M059J (cell line): ENCODE measurements around the gene CYP2E1. TPM values are rescaled to one million over a fixed set of nuclear protein-coding genes. Genes with fewer than 3 reads are reported as not detected.
"Not testable (repeated sequence)": the region's sequence is repeated elsewhere in the genome, so short reads cannot be mapped to it uniquely, and the experiment has no call there.

Source experiments
- DNase-seq: peaks from one replicate; pipeline ENCODE4 v3.0.0-alpha.2; 2012; ENCODE audit warnings: low read depth
- total RNA-seq: library from RNA; depleted of rRNA; stranded (reverse); fragments of >200 nt; shearing (Covaris generic); gene quantifications from 2 replicates; pipeline ENCODE4 v1.2.3, GENCODE V29; 2014

The CYP2E1 gene
- total RNA-seq, 1 experiment from 2014 or later, result 0.42 TPM

DNA sequence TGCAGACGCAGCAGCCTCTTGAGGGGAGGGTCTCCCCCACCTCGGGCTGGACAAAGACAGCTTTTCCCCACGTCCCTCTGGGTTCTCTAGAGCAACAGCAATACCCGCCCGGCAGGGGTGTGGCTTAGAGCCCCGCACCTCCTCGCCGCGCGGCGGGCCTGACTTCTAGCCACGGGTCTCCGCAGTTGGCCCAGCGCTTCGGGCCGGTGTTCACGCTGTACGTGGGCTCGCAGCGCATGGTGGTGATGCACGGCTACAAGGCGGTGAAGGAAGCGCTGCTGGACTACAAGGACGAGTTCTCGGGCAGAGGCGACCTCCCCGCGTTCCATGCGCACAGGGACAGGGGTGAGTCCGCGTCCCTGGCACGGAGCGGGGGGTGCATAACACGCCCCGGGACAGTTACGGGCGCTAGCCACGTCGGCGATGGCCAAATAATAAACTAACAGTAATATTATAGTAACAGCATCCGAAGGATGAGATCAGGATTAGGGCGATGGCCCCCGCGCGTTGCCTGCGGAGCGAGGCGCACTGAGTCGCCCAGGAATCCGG, 1.2 kb downstream of the CYP2E1 start:
- no peak for DNase-seq

- DNase-seq, result no peak
These were observed 1.8 kb downstream of the CYP2E1 start for GRCh38 chr10:133528845-133529575.

GRCh38 chr10:133529576-133529946, 2.4 kb downstream of the CYP2E1 start:
- no peak for DNase-seq

DNA sequence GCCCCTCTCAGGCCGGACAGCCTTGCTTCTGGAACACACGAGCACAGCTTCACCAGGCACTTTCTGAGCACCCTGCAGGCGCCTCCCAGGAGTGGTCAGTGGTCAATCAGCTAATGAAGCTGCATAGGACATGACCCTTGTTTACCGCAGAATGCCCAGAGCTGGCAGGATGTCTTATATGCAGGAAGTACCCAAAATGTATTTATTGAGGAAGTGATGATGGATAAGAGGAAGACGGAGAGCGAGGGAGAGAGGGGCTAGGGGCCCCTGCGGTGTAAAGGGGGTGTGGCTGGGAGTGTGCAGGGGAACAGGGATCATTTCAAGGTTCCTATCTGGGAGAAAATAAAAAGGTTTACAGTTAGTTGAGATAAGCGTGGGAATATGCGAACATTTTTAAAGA, 3.3 kb downstream of the CYP2E1 start:
- DNase-seq, result no peak

GRCh38 chr10:133532871-133533270, 5.7 kb downstream of the CYP2E1 start:
- no peak for DNase-seq

- DNase-seq, result no peak
These were observed 7.3 kb downstream of the CYP2E1 start for GRCh38 chr10:133534417-133534816.

- DNase-seq, result no peak
These were observed 9.0 kb downstream of the CYP2E1 start for GRCh38 chr10:133536198-133536597.

DNA sequence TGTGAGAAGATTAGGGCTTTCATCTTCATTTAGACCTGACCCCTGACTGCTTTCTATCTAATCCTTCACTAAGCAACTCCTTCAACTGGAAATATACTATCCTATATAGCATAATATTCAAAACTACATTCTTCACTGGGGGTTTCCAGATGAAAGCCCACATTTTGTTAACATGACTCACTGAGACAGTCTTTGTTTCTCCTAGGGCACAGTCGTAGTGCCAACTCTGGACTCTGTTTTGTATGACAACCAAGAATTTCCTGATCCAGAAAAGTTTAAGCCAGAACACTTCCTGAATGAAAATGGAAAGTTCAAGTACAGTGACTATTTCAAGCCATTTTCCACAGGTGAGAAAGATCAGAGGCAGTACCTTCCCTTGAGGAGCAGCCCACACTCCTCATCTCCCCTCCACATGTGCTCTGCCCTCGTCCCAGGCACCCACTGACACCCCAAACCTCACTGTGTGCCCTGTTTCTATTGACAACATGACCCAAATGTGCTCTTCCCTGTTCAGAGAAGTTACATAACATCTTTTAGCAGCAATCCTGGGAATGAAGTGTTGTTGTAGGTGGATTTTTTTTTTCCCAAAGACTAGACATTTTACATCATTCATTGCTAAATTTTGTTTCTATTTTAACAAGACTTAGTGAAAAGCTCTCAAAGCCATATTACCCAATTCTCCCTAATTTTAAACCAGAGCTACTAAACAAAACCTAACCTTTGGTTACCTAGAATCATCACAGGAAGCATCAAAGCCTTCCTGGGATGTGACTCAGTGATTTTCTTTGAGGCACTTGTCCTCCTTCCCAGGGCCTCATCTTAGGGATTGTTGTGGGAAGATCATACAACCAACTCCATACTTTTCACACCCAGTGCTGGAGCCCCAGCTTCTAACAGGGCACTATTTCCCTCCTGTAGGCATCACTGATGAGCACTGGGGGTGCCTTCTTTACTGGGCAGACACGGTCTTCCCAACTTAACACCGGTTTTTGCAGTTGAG, 10.7 kb downstream of the CYP2E1 start:
- DNase-seq, result peak; percentile 18

DNA sequence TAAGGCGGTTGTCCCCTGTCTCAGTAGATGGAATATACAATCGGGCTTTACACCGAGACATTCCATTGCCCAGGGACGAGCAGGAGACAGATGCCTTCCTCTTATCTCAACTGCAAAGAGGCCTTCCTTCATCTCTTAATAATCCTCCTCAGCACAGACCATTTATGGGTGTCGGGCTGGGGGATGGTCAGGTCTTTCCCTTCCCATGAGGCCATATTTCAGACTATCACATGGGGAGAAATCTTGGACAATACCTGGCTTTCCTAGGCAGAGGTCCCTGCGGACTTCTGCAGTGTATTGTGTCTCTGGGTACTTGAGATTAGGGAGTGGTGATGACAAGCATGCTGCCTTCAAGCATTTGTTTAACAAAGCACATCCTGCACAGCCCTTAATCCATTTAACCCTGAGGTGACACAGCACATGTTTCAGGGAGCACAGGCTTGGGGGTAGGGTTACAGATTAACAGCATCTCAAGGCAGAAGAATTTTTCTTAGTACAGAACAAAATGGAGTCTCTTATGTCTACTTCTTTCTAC, 14.3 kb downstream of the CYP2E1 start:
- not testable (repeated sequence) for DNase-seq

- no peak for DNase-seq
These were observed 17.3 kb downstream of the CYP2E1 start for GRCh38 chr10:133544506-133544905.

- no peak for DNase-seq
These were observed 27.4 kb downstream of the CYP2E1 start for GRCh38 chr10:133554600-133554999.

DNA sequence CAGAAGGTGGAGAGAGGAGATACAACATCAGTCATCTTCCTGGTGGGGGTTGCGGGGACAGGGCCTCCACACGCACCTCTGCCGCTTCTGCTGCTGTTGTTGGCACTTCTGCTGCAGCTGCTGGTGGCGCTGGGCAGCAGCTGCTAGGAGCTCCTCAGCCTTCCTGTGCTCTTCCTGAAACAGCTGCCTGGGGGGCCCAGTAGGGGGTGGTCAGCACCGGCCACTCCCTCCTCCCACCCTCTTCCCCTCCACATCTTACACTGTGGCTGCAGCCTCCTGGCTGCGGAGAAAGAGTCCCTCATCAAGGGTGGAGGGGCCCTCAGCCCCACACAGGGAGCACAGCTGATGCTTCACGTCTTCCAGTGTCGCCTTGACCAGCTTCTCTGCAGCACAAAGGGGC, 28.4 kb downstream of the CYP2E1 start:
- DNase-seq, result no peak

GRCh38 chr10:133557381-133557780, 30.2 kb downstream of the CYP2E1 start:
- no peak for DNase-seq

DNA sequence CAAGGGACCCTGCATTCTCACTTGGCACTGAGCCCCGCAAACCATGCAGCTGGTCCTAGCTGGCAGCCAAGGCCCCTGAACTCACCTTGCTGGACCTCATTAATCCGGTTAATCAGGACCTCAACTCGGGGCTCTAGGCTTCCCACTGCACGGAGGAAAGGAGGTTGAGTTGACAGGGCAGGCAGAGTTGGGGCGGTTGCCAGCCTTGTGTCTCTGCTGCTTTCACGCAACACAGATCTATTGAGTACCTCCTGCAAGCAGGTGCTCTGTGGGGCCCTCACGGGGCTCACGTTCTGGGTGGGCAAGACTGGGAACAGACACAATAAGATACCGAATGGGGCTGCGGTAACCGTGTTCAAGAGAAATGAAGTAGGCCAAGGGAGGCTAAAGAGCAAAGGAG, 32.1 kb downstream of the CYP2E1 start:
- no peak for DNase-seq

DNA sequence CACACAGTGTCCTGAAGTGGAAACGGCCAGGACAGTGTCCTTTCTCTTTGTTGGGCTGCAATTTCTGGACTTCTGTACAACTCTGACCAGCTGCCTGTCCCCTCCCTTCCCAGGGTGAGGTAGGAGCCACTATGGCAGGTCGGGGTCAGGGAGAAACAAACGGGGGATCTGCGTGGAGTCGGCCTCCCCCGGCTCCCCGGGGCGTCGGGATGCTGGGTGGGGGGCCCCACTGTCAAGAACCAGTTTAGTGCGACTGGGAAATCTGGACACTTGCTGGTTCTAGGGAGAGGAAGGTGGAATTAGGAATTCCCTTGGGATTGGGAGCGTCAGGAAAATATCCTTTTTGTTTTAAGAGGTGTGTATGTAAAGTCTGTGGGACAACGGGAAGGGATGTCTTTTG, 37.7 kb downstream of the CYP2E1 start:
- DNase-seq, result no peak

DNA sequence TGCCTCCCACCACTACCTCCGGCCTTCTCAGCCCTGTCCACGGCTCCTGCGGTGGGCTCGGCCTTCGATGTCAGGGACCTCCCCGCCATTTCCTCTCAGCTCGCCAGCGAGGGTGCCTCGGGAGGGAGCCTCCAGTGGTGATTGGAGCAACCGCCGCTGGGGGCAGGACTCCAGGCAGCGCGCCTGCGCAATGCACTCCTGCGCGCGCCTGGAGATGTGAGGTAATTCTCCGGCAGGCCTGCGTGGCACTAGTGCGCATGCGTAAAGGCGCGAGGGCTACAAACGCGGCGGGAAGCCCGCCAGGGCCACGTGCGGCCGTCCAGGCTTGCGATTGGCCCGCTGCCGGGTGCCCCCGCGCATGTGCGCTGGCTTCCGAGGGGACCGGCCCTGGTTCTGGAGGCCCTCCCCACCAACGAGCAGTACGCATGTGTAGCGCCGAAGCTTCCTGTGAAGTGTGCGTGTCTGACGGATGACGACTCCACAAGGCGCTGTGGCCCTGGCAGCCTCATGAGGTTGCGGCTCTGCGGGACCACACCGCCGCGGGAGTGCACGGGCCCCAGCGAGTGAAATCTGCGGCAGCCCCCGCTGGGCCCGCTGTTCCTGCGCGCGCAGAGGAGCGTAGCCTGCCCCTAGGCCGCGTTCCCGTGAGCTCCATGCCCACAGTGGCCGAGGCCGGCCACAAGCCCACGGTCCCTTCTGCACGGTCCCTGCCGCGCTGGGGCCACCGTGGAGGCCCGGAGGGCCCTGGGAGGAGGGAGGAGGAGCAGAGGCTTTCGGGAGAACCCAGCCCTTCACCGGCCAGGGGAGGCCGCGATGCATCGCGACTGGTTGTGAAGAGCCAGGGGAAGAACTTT, 38.5 kb downstream of the CYP2E1 start, which contains the start of gene SYCE1:
Gene SYCE1, minus strand, starts transcription at position 143 of the 854 bp plus-strand sequence. Its CDS starts 54 bp downstream, at position 89.
- DNase-seq, result no peak

- DNase-seq, result no peak
These were observed 40.0 kb downstream of the CYP2E1 start for GRCh38 chr10:133567119-133567518.

GRCh38 chr10:133567609-133568286, 40.6 kb downstream of the CYP2E1 start:
- no peak for DNase-seq

DNA sequence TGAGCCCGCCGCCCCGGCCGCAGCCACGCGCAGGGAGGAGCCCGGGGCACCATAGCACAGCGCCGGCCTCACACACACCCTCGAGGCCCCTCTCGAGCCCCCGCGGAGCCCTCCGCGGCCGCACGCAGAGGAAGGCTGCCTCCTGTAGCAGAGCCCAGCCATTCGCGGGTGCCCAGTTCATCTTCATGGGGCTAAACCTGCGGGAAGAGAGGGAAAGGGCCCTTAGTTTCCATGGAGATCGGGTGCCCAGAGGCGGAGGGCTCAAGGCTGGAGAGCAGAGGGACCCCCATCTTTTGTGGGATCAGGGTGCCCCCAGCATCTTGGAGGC, 41.1 kb downstream of the CYP2E1 start:
- no peak for DNase-seq

GRCh38 chr10:133568831-133569527, 41.8 kb downstream of the CYP2E1 start:
- DNase-seq, result not testable (repeated sequence)
